ENCODE data around the gene POMT2.

- TF ChIP-seq ZFX (IDR thresholded peaks at IDR 0.05) = no peak
- TF ChIP-seq CTCF (conservative IDR thresholded peaks at IDR 0.05) = no peak
These were observed 18.7 kb upstream of the POMT2 start for GRCh38 chr14:77339407-77339806.
